GM12878 (cell line): ENCODE data around the gene WDR74. TPM values are rescaled to one million over a fixed set of nuclear protein-coding genes. Genes with fewer than 3 reads are reported as not detected.
"Not testable (repeated sequence)": the region's sequence is repeated elsewhere in the genome, so short reads cannot be mapped to it uniquely, and the experiment has no call there.

Experiments
- ATAC-seq: fragments of 200-7000 bp; cut with Tn5 transposase; 3 replicates; pipeline ENCODE4 v1.9.1; 2020; ENCODE audit warnings: mild to moderate bottlenecking, moderate library complexity
- BruUV-seq: library from RNA; stranded (reverse); fragments of 400-500 nt; replicated peaks from 2 replicates; lab custom pipeline; 2021; lab: Mats Ljungman, UMichigan
- CTCF ChIA-PET: fragments of 300-600 bp; sonication (Branson Sonifier 250); formaldehyde crosslinking; extraction: SDS; loops from one replicate; lab custom pipeline; 2021; ENCODE audit warnings: inconsistent platforms; lab: Yijun Ruan, JAX
- POLR2A ChIA-PET: fragments of 350-600 bp; formaldehyde crosslinking; extraction: SDS; loops from one replicate; lab custom pipeline; 2021; ENCODE audit warnings: inconsistent platforms; lab: Charles Lee
- RAD21 ChIA-PET: fragments of 300-600 bp; sonication (Branson Sonifier 250); formaldehyde crosslinking; loops from one replicate; lab custom pipeline; 2023; ENCODE audit warnings: antibody characterized with exemption; ENCODE audit not compliant: unreplicated experiment; lab: Charles Lee
- SMC1A ChIA-PET: fragments of 300-600 bp; sonication (Branson Sonifier 250); formaldehyde crosslinking; loops from one replicate; lab custom pipeline; 2023; ENCODE audit not compliant: unreplicated experiment, uncharacterized antibody; lab: Charles Lee
- DNase-seq: peaks from one replicate; pipeline ENCODE4 v3.0.0-alpha.2; 2011; ENCODE audit warnings: low read depth, low spot score
- FAIRE-seq: peaks from 3 replicates; lab custom pipeline; 2011; peaks lifted over from hg19 to GRCh38; lab: Jason Lieb, UNC
- H2AFZ ChIP-seq: 2 replicates; pipeline ENCODE4 v1.6.0; 2011; ENCODE audit warnings: low read depth, low read length, control low read depth; ENCODE audit not compliant: control insufficient read depth
- H3K27ac ChIP-seq: 2 replicates; pipeline ENCODE4 v1.5.1; 2011; ENCODE audit warnings: control low read depth; ENCODE audit not compliant: control insufficient read depth, insufficient read depth
- H3K27me3 ChIP-seq, 2 experiments: replicated peaks in 1 of 2; 2 replicates each; pipeline versions ENCODE4 v1.6.0 to v1.6.1; 2011; ENCODE audit warnings: low read length in 1 of 2; ENCODE audit not compliant: control insufficient read depth in 2 of 2, insufficient read depth in 2 of 2
- H3K36me3 ChIP-seq, 2 experiments: 2 replicates each; pipeline ENCODE4 v1.5.1; 2011; ENCODE audit warnings: low read length in 1 of 2; ENCODE audit not compliant: control insufficient read depth in 2 of 2, insufficient read depth in 2 of 2
- H3K4me1 ChIP-seq: 2 replicates; pipeline ENCODE4 v1.6.1; 2011; ENCODE audit warnings: mild to moderate bottlenecking, low read length, moderate library complexity, mixed read lengths; ENCODE audit not compliant: control insufficient read depth, insufficient read depth
- H3K4me2 ChIP-seq: 2 replicates; pipeline ENCODE4 v1.6.0; 2011; ENCODE audit warnings: control low read depth; ENCODE audit not compliant: control insufficient read depth, insufficient read depth
- H3K4me3 ChIP-seq: fragments of 200-600 bp; sonication (generic); 2 replicates; pipeline ENCODE4 v1.5.1; 2016
- H3K79me2 ChIP-seq: 2 replicates; pipeline ENCODE4 v1.6.0; 2011; ENCODE audit warnings: low read length; ENCODE audit not compliant: control insufficient read depth, insufficient read depth
- H3K9ac ChIP-seq: 2 replicates; pipeline ENCODE4 v1.8.0; 2011; ENCODE audit warnings: low read length, control low read depth, mixed read lengths; ENCODE audit not compliant: control insufficient read depth, insufficient read depth
- H3K9me3 ChIP-seq: replicated peaks from 3 replicates; pipeline ENCODE4 v1.5.1; 2011; ENCODE audit warnings: mild to moderate bottlenecking, low read length; ENCODE audit not compliant: control insufficient read depth, insufficient read depth
- H4K20me1 ChIP-seq: 2 replicates; pipeline ENCODE4 v1.6.0; 2011; ENCODE audit not compliant: control insufficient read depth, insufficient read depth
- BACH1 ChIP-seq: fragments of 450-650 bp; IDR thresholded peaks from 2 replicates; pipeline ENCODE4 v1.6.1; 2017; ENCODE audit warnings: mild to moderate bottlenecking, borderline replicate concordance
- IKZF1 ChIP-seq: fragments of 450-650 bp; conservative IDR thresholded peaks from 2 replicates; pipeline ENCODE4 v1.6.1; 2017; ENCODE audit warnings: antibody characterized with exemption, mild to moderate bottlenecking
- KDM1A ChIP-seq: fragments of 200-600 bp; sonication (generic); IDR thresholded peaks from 2 replicates; pipeline ENCODE4 v1.6.1; 2016; ENCODE audit warnings: borderline replicate concordance
- SIX5 ChIP-seq: IDR thresholded peaks from 2 replicates; pipeline ENCODE4 v1.6.1; 2011; ENCODE audit warnings: mild to moderate bottlenecking, low read depth, low read length, moderate library complexity; ENCODE audit not compliant: severe bottlenecking
- SREBF2 ChIP-seq: IDR thresholded peaks from 2 replicates; pipeline ENCODE4 v1.6.1; 2012; ENCODE audit warnings: mild to moderate bottlenecking, low read length
- YBX1 ChIP-seq: fragments of 450-650 bp; IDR thresholded peaks from 2 replicates; pipeline ENCODE4 v1.6.1; 2016; ENCODE audit warnings: antibody characterized with exemption
- WGBS: methylation state at CpG from one replicate; pipeline ENCODE4 v1.1.6; 2016; ENCODE audit warnings: low lambda C conversion rate; ENCODE audit not compliant: insufficient replicate concordance, insufficient coverage; ENCODE audit errors: missing lambda C conversion rate; 5-methylcytosine and 5-hydroxymethylcytosine counted together
- in situ Hi-C: fragments of 300-500 bp; cut with MboI; formaldehyde crosslinking; loops from 9 replicates; pipeline ENCODE4 v1.14.3; 2018; ENCODE audit warnings: mixed read lengths
- intact Hi-C: fragments of 100-400 bp; cut with micrococcal nuclease; formaldehyde crosslinking; loops from one replicate; pipeline ENCODE4 v1.14.2; 2022; ENCODE audit not compliant: unreplicated experiment
- polyA plus RNA-seq, 11 experiments: library from polyadenylated mRNA; depleted of rRNA in 4 of 11; unstranded in 6 of 11; stranded (reverse) in 5 of 11; fragments of >200 nt; fragmentation: Nextera tagmentation in 4 of 11; fragmentation: Illumina TruSeq in 1 of 11; extraction: Ambion mirVana in 4 of 11; extraction: Trizol in 1 of 11; gene quantifications; 1 replicate in 1 of 11; 2 replicates in 10 of 11; pipeline versions ENCODE4 v1.2.1 to v1.2.3, GENCODE V29; 2011 to 2016; ENCODE audit warnings: inconsistent platforms in 2 of 11, missing spikeins in 2 of 11, low read depth in 1 of 11
- total RNA-seq, 4 experiments: library from RNA; depleted of rRNA in 3 of 4; stranded (reverse); fragments of >200 nt in 3 of 4; fragmentation: Illumina TruSeq in 1 of 4; extraction: Trizol in 1 of 4; gene quantifications; 2 replicates each; pipeline versions ENCODE4 v1.2.1 to v1.2.3, GENCODE V29; 2013 to 2021
- TF ChIP-seq, protein P1 (sequence below): fragments of 450-650 bp; IDR thresholded peaks from 2 replicates; pipeline ENCODE4 v1.6.1; 2017; ENCODE audit warnings: mild to moderate bottlenecking, moderate library complexity
- TF ChIP-seq, protein P2 (sequence below): fragments of 450-650 bp; conservative IDR thresholded peaks from 2 replicates; pipeline ENCODE4 v1.6.1; 2017; ENCODE audit warnings: mild to moderate bottlenecking, moderate library complexity

WDR74 gene
- total and polyA plus RNA-seq, 10 of the 15 experiments (the other 5 are each of a cell fraction or from before 2014, with no cell fraction given), result 18.2 to 103 (median 60.7) TPM

DNA sequence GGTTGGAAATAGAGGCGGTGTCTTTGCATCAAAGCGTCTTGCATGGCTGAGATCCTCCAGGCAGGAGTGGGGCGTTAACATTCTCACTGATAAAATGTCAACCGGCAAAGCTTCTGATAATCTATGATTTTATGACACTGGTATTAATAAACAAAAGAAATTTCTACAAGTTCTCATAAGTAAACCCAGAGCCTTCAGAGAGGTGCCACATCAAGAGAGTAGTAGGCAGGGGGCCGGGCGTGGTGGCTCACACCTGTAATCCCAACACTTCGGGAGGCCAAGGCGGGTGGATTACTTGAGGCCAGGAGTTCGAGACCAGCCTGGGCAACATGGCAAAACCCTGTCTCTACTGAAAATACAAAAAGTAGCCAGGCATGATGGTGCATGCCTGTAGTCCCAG is 3.5 kb upstream of the WDR74 start:
- BruUV-seq, ATAC-seq, DNase-seq, in situ Hi-C loops, H3K36me3 ChIP-seq, H3K4me3 ChIP-seq, FAIRE-seq, intact Hi-C loops, H3K4me1 ChIP-seq, RAD21 ChIA-PET, H3K9me3 ChIP-seq, H3K27me3 ChIP-seq, H4K20me1 ChIP-seq: not testable (repeated sequence)
- H3K4me2 ChIP-seq, result peak overlapping the region; percentile 89
- peak overlapping the region; percentile 98; the same call in 1 of the 2 replicates for H3K27ac ChIP-seq
- H3K79me2 ChIP-seq, result peaks cover 16% of the 10 kb centered on the region
- H3K9ac ChIP-seq, result peak overlapping the region; percentile 99; the same call in 1 of the 2 replicates
- CTCF ChIA-PET, result interaction anchor here (0.6 to 2.7 kb wide), 4 partner anchors 9 to 35 kb away, joined by 4 to 13 read pairs (median 5); no protein-coding TSS in a partner anchor
- POLR2A ChIA-PET, result interaction anchor here (0.6 to 4.0 kb wide), 10 partner anchors 11 to 116 kb away, joined by 3 to 66 read pairs (median 4); partner anchors contain the start of genes HNRNPUL2, STX5 and ZBTB3
- SMC1A ChIA-PET, result interaction anchor here (0.8 to 1.6 kb wide), 3 partner anchors 11 to 21 kb away, joined by 3 to 14 read pairs (median 5); no protein-coding TSS in a partner anchor
- peak overlapping the region; percentile 90 for H2AFZ ChIP-seq
- WGBS, result 72% methylated on average over 9 of the region's 9 CpGs

DNA sequence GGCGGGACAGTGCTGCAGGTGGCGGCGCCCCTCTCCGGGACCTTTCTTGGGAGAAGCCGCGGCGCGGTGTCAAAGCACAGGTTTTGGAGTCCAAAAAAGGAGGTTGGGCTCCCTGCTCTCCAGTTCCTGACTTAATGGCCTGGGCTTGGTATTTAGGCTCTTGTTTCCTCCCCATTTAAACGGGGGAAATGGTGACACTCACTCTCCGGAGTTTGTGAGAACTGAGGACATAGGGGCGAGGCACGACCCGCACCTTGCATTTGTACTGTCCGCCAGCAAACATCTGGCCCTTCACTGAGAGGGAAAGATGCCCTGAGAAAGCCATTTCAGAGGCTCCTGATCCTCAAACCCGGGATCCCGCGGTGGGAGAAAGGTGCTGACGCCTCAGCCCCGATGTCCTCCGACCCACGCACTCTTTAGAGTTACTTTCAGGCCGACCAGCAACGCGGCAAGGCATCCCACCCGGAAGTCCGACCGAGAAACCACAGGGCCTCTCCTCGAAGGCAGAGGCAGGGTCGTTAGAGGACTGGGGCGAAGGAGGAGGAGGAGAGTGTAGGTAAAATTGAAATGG is 2.9 kb upstream of the WDR74 start:
- peaks cover 7% of the 10 kb centered on the region for H3K4me1 ChIP-seq
- no peaks in the 10 kb centered on the region for H4K20me1 ChIP-seq
- in situ Hi-C loops (no loop called here), intact Hi-C loops (no loop called here)
- ChIA-PET RAD21 (interaction anchor here (1.0 to 2.3 kb wide), 4 partner anchors 13 to 287 kb away, joined by 3 to 31 read pairs (median 4); partner anchors contain the start of genes HNRNPUL2 and TUT1), POLR2A (interaction anchor here (0.6 to 4.0 kb wide), 20 partner anchors 10 to 115 kb away, joined by 3 to 92 read pairs (median 6); partner anchors contain the start of genes HNRNPUL2, NXF1, SLC3A2 and STX5), SMC1A (interaction anchor here (0.8 to 3.0 kb wide), 4 partner anchors 12 to 54 kb away, joined by 3 to 14 read pairs (median 8); no protein-coding TSS in a partner anchor), CTCF (interaction anchor here (1.2 to 3.4 kb wide), 4 partner anchors 9 to 56 kb away, joined by 4 to 28 read pairs (median 10); partner anchors contain the start of gene TMEM179B)
- peak overlapping the region; percentile 99 for H3K9ac ChIP-seq
- H3K27me3 ChIP-seq, result no peaks in the 10 kb centered on the region
- no peaks in the 10 kb centered on the region for H3K36me3 ChIP-seq
- peak overlapping the region; percentile 90 for H2AFZ ChIP-seq
- TSS peak; percentile 91 for BruUV-seq
- H3K4me2 ChIP-seq, result peak overlapping the region; percentile 89
- peaks cover 21% of the 10 kb centered on the region for H3K79me2 ChIP-seq
- no peak for DNase-seq
- FAIRE-seq, result no peak
- no peak for ATAC-seq
- peak overlapping the region; percentile 98 for H3K27ac ChIP-seq
- under 1% methylated on average over 30 of the region's 30 CpGs for WGBS
- no peaks in the 10 kb centered on the region for H3K9me3 ChIP-seq
- H3K4me3 ChIP-seq, result peak overlapping the region; percentile 68; the same call in 1 of the 2 replicates
- TF ChIP-seq KDM1A (no peak), SREBF2 (no peak), SIX5 (no peak), BACH1 (peak; percentile 33; the same call in 1 of the 2 replicates), YBX1 (no peak), IKZF1 (no peak)
- TF ChIP-seq, protein P1, sequence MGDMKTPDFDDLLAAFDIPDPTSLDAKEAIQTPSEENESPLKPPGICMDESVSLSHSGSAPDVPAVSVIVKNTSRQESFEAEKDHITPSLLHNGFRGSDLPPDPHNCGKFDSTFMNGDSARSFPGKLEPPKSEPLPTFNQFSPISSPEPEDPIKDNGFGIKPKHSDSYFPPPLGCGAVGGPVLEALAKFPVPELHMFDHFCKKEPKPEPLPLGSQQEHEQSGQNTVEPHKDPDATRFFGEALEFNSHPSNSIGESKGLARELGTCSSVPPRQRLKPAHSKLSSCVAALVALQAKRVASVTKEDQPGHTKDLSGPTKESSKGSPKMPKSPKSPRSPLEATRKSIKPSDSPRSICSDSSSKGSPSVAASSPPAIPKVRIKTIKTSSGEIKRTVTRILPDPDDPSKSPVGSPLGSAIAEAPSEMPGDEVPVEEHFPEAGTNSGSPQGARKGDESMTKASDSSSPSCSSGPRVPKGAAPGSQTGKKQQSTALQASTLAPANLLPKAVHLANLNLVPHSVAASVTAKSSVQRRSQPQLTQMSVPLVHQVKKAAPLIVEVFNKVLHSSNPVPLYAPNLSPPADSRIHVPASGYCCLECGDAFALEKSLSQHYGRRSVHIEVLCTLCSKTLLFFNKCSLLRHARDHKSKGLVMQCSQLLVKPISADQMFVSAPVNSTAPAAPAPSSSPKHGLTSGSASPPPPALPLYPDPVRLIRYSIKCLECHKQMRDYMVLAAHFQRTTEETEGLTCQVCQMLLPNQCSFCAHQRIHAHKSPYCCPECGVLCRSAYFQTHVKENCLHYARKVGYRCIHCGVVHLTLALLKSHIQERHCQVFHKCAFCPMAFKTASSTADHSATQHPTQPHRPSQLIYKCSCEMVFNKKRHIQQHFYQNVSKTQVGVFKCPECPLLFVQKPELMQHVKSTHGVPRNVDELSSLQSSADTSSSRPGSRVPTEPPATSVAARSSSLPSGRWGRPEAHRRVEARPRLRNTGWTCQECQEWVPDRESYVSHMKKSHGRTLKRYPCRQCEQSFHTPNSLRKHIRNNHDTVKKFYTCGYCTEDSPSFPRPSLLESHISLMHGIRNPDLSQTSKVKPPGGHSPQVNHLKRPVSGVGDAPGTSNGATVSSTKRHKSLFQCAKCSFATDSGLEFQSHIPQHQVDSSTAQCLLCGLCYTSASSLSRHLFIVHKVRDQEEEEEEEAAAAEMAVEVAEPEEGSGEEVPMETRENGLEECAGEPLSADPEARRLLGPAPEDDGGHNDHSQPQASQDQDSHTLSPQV, result no peak
- TF ChIP-seq, protein P2, sequence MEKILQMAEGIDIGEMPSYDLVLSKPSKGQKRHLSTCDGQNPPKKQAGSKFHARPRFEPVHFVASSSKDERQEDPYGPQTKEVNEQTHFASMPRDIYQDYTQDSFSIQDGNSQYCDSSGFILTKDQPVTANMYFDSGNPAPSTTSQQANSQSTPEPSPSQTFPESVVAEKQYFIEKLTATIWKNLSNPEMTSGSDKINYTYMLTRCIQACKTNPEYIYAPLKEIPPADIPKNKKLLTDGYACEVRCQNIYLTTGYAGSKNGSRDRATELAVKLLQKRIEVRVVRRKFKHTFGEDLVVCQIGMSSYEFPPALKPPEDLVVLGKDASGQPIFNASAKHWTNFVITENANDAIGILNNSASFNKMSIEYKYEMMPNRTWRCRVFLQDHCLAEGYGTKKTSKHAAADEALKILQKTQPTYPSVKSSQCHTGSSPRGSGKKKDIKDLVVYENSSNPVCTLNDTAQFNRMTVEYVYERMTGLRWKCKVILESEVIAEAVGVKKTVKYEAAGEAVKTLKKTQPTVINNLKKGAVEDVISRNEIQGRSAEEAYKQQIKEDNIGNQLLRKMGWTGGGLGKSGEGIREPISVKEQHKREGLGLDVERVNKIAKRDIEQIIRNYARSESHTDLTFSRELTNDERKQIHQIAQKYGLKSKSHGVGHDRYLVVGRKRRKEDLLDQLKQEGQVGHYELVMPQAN, result no peak
